RWPE2 (cell line): ENCODE data around the gene GPN2.
"Not testable (repeated sequence)": the region's sequence is repeated elsewhere in the genome, so short reads cannot be mapped to it uniquely, and the experiment has no call there.

Source experiments
- ATAC-seq: fragments of 200-7000 bp; cut with Tn5 transposase; 3 replicates; pipeline ENCODE4 v1.9.1; 2021; ENCODE audit warnings: low read depth
- DNase-seq: peaks from one replicate; pipeline ENCODE4 v3.0.0-alpha.2; 2020; ENCODE audit warnings: low spot score
- H3K27ac ChIP-seq: fragments of 450-650 bp; 2 replicates; pipeline ENCODE4 v1.5.1; 2017; ENCODE audit warnings: mild to moderate bottlenecking; ENCODE audit not compliant: poor library complexity, severe bottlenecking
- H3K27me3 ChIP-seq: fragments of 250-450 bp; sonication (Bioruptor Pico); 2 replicates; pipeline ENCODE4 v1.5.1; 2021; ENCODE audit warnings: mild to moderate bottlenecking, moderate library complexity; ENCODE audit not compliant: insufficient read depth, poor library complexity, severe bottlenecking
- H3K36me3 ChIP-seq: fragments of 250-450 bp; sonication (Bioruptor Pico); 2 replicates; pipeline ENCODE4 v1.5.1; 2020; ENCODE audit warnings: low read depth, mild to moderate bottlenecking, moderate library complexity
- H3K4me1 ChIP-seq: fragments of 250-450 bp; sonication (Bioruptor Pico); 2 replicates; pipeline ENCODE4 v1.5.1; 2021; ENCODE audit warnings: mild to moderate bottlenecking, moderate library complexity; ENCODE audit not compliant: insufficient read depth, poor library complexity, severe bottlenecking
- H3K4me3 ChIP-seq: fragments of 250-450 bp; sonication (Bioruptor Pico); 2 replicates; pipeline ENCODE4 v1.5.1; 2021; ENCODE audit warnings: mild to moderate bottlenecking, moderate library complexity; ENCODE audit not compliant: severe bottlenecking
- H3K9me3 ChIP-seq: fragments of 250-450 bp; sonication (Bioruptor Pico); 2 replicates; pipeline ENCODE4 v1.5.1; 2021; ENCODE audit warnings: mild to moderate bottlenecking, moderate library complexity; ENCODE audit not compliant: severe bottlenecking
- TF ChIP-seq, protein P1 (sequence below): fragments of 450-650 bp; IDR thresholded peaks from one replicate; pipeline ENCODE4 v1.5.1; 2017; ENCODE audit warnings: mild to moderate bottlenecking, moderate library complexity; ENCODE audit not compliant: poor library complexity, severe bottlenecking

The GPN2 gene

DNA sequence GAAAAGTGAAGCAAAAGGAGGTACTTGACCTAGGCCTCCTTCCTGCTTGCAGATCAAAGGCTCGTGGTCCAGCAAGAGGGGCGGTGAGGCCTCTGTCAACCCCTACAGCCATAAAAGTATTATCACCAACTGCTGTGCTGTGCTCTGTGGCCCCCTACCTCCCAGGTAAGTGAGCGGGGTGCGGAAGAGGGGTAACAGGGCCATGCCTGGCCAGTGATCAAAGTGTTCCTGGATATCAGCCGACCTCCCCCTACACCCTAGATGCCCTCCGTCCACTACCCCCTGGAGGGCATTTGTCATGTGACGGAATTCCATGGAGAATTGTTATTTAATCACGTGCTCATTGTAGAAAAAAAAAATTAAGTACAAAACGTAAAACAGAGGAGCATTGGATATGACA lies 37.4 kb downstream of the GPN2 start:
- Histone ChIP-seq H3K9me3 (no peaks in the 10 kb centered on the region), H3K36me3 (peaks cover 43% of the 10 kb centered on the region), H3K4me1 (peaks cover 43% of the 10 kb centered on the region), H3K4me3 (no peak overlapping the region), H3K27me3 (no peaks in the 10 kb centered on the region), H3K27ac (peak overlapping the region; percentile 98)
- DNase-seq (no peak), ATAC-seq (no peak)
- TF ChIP-seq, protein P1, sequence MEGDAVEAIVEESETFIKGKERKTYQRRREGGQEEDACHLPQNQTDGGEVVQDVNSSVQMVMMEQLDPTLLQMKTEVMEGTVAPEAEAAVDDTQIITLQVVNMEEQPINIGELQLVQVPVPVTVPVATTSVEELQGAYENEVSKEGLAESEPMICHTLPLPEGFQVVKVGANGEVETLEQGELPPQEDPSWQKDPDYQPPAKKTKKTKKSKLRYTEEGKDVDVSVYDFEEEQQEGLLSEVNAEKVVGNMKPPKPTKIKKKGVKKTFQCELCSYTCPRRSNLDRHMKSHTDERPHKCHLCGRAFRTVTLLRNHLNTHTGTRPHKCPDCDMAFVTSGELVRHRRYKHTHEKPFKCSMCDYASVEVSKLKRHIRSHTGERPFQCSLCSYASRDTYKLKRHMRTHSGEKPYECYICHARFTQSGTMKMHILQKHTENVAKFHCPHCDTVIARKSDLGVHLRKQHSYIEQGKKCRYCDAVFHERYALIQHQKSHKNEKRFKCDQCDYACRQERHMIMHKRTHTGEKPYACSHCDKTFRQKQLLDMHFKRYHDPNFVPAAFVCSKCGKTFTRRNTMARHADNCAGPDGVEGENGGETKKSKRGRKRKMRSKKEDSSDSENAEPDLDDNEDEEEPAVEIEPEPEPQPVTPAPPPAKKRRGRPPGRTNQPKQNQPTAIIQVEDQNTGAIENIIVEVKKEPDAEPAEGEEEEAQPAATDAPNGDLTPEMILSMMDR: no peak

DNA sequence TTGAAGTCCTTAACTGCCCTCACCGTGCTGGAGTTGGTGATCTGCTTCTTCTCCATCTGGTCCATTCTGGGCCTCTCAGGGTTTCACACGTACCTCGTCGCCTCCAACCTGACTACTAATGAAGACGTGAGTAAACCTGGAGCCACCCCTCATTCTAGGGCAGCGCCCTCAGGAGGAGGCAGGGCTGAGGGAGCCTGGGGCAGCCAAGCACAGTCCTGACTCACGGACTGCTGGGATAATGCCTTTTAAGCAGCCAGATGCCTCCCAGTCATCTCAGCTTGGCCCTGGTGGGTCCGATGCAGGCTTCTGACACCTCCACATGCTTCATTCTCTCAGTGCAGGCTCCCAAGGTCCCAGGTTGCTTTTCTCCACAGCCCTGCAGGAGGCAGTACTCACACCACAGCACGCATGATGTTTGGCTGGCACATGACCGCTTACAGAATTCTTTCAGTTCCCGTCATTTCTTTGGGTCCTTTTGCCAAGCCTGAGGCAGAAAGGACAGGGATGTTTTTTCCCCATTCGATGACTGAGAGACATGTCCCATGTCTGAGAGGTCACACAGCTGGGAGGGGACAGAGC lies 38.9 kb downstream of the GPN2 start:
- ATAC-seq (no peak), DNase-seq (no peak)
- H3K4me1 ChIP-seq: peaks cover 42% of the 10 kb centered on the region
- H3K27me3 ChIP-seq: no peaks in the 10 kb centered on the region
- H3K27ac ChIP-seq: no peak overlapping the region
- H3K4me3 ChIP-seq: no peak overlapping the region
- no peaks in the 10 kb centered on the region for H3K9me3 ChIP-seq
- H3K36me3 ChIP-seq: peaks cover 52% of the 10 kb centered on the region
- TF ChIP-seq, protein P1: peak; percentile 6

DNA sequence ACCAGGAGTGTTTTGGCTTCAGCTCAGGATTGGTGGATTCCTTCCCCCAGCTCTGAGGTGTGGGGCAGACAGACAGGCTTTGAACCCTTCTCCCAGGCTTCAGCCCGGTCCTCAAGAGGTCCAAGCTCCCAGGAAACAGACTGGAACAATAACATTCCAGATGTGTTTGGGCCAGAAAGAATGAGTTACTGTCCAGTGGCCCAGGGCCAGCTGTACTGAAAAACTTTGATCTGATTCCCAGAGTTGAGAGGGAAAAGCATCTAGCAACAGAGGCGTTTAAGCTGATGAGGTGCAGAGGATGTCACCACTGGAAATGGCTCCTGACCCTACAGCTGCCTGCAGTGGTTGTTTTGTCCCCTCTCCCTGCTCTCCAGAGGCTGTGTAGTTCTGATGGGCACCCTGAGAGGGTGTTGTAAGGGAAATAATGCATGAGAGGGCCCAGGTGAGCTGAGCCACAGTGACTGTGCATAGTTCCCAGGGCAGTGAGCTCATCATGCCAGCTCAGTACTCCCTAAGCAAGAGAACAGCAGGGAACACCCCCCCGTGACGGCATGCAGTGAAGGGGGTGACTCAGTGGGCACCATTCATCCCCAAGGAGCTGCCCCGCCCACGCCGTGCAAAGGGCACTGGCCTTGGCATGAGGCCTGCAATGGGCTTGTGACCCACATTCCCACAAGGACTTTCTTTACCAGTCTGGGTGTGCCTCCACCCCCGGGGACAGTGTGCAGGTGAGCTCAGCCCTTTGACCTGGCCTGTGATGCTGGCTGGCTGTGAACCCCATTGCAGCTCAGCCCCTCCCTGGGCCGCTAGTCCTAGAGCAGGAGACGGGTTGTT lies 40.9 kb downstream of the GPN2 start:
- ATAC-seq (peak; percentile 89), DNase-seq (peak; percentile 98)
- H3K36me3 ChIP-seq: peaks cover 55% of the 10 kb centered on the region
- H3K4me1 ChIP-seq: peaks cover 27% of the 10 kb centered on the region
- TF ChIP-seq, protein P1: peak; percentile 20
- no peaks in the 10 kb centered on the region for H3K9me3 ChIP-seq
- no peak overlapping the region for H3K4me3 ChIP-seq
- no peaks in the 10 kb centered on the region for H3K27me3 ChIP-seq
- H3K27ac ChIP-seq: peak overlapping the region; percentile 88

DNA sequence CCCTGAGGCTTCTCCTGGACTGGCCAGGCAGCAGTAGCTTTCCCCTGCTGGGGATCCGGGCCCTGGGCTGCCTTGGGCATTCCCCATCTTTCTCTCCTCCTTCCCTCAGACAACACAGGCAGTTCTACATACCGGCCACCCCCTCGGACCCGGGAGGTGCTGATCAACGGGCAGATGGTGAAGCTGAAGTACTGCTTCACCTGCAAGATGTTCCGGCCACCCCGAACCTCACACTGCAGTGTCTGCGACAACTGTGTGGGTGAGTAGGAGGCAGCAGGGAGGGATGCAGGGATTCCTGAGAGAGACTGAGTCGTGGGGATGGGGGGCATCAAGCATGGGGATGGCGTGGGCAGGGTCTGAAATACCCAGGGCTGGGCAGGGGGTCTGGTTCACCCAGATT lies 41.6 kb downstream of the GPN2 start:
- TF ChIP-seq, protein P1: no peak
- ATAC-seq: no peak
- H3K27ac ChIP-seq: peak overlapping the region; percentile 88
- H3K4me1 ChIP-seq: peaks cover 22% of the 10 kb centered on the region
- H3K27me3 ChIP-seq: no peaks in the 10 kb centered on the region
- peaks cover 57% of the 10 kb centered on the region for H3K36me3 ChIP-seq
- no peak overlapping the region for H3K4me3 ChIP-seq
- no peaks in the 10 kb centered on the region for H3K9me3 ChIP-seq
- no peak for DNase-seq

DNA sequence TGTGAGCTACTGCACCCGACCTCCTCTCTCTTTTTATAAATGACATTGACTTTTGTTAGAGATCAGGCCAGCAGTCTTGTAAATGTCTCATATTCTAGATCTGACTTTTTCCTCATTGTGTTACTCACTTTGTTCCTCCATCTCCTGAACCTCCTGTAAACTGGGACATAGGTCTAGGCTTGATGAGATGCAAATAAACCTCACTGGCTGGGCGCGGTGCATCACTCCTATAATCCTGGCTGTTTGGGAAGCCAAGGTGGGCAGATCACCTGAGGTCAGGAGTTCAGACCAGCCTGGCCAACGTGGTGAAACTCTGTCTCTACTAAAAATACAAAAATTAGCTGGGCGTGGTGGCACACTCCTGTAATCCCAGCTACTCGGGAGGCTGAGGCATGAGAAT lies 42.3 kb downstream of the GPN2 start:
- H3K27ac ChIP-seq: peak overlapping the region; percentile 88
- not testable (repeated sequence) for ATAC-seq, H3K4me3 ChIP-seq

More for the DNA sequence above, 42.3 kb downstream of the GPN2 start:
- not testable (repeated sequence) for H3K27me3 ChIP-seq, DNase-seq, H3K9me3 ChIP-seq
- Histone ChIP-seq H3K4me1 (peaks cover 18% of the 10 kb centered on the region), H3K36me3 (peaks cover 55% of the 10 kb centered on the region)
